PC-9 (cell line): Measurements from ENCODE around the gene RET. TPM values are rescaled to one million over a fixed set of nuclear protein-coding genes. Genes with fewer than 3 reads are reported as not detected.
"Not testable (repeated sequence)": the region's sequence is repeated elsewhere in the genome, so short reads cannot be mapped to it uniquely, and the experiment has no call there.

Experiments used
- BruUV-seq: library from RNA; stranded (reverse); fragments of 400-500 nt; replicated peaks from 2 replicates; lab custom pipeline; 2021; lab: Mats Ljungman, UMichigan
- CTCF ChIA-PET: fragments of 300-600 bp; sonication (Branson Sonifier 250); formaldehyde crosslinking; loops from one replicate; lab custom pipeline; 2022; ENCODE audit warnings: antibody characterized with exemption; lab: Charles Lee
- POLR2A ChIA-PET: fragments of 300-600 bp; sonication (Branson Sonifier 250); formaldehyde crosslinking; loops from one replicate; lab custom pipeline; 2022; ENCODE audit warnings: antibody characterized with exemption; ENCODE audit not compliant: unreplicated experiment; lab: Charles Lee
- DNase-seq, 2 experiments: peaks; one replicate each; pipeline versions ENCODE4 v3.0.0 to v3.0.0-alpha.2; 2015 to 2022; ENCODE audit warnings: mixed read lengths in 1 of 2
- H2AFZ ChIP-seq: fragments of 200-600 bp; sonication (generic); 2 replicates; pipeline ENCODE4 v1.8.1; 2017; ENCODE audit warnings: antibody characterized with exemption
- H3F3A ChIP-seq: fragments of 200-600 bp; sonication (generic); 2 replicates; pipeline ENCODE4 v1.8.1; 2017; ENCODE audit warnings: antibody characterized with exemption, mild to moderate bottlenecking, low read depth; ENCODE audit not compliant: insufficient read depth
- H3K27ac ChIP-seq: fragments of 200-600 bp; sonication (generic); 2 replicates; pipeline ENCODE4 v1.6.1; 2016; ENCODE audit warnings: mixed run types
- H3K27me3 ChIP-seq: fragments of 200-600 bp; sonication (generic); 2 replicates; pipeline ENCODE4 v1.6.1; 2016; ENCODE audit warnings: low read depth, mixed run types; ENCODE audit not compliant: insufficient read depth
- H3K36me3 ChIP-seq: fragments of 200-600 bp; sonication (generic); 2 replicates; pipeline ENCODE4 v1.6.1; 2016; ENCODE audit warnings: low read depth, mixed run types
- H3K4me1 ChIP-seq: fragments of 200-600 bp; sonication (generic); replicated peaks from 2 replicates; pipeline ENCODE4 v1.6.1; 2016; ENCODE audit warnings: mixed run types; ENCODE audit not compliant: insufficient read depth
- H3K4me2 ChIP-seq: fragments of 200-600 bp; sonication (generic); 2 replicates; pipeline ENCODE4 v1.6.1; 2017; ENCODE audit warnings: mixed run types
- H3K4me3 ChIP-seq: fragments of 200-600 bp; sonication (generic); 2 replicates; pipeline ENCODE4 v1.6.1; 2016; ENCODE audit warnings: mixed run types
- H3K79me2 ChIP-seq: fragments of 200-600 bp; sonication (generic); 2 replicates; pipeline ENCODE4 v1.6.1; 2017; ENCODE audit warnings: low read depth, mixed run types
- H3K9me2 ChIP-seq: fragments of 200-600 bp; sonication (generic); 2 replicates; pipeline ENCODE4 v1.8.1; 2017; ENCODE audit warnings: mild to moderate bottlenecking; ENCODE audit not compliant: insufficient read depth
- H3K9me3 ChIP-seq: fragments of 200-600 bp; sonication (generic); 2 replicates; pipeline ENCODE4 v1.8.1; 2016; ENCODE audit warnings: low read depth; ENCODE audit not compliant: insufficient read depth
- H4K20me1 ChIP-seq: fragments of 200-600 bp; sonication (generic); 2 replicates; pipeline ENCODE4 v1.8.1; 2017; ENCODE audit not compliant: insufficient read depth
- EZH2 ChIP-seq: fragments of 200-600 bp; sonication (generic); IDR thresholded peaks from 2 replicates; pipeline ENCODE4 v1.8.0; 2017; ENCODE audit warnings: antibody characterized with exemption, low read depth
- intact Hi-C: fragments of 100-400 bp; cut with micrococcal nuclease; formaldehyde crosslinking; loops from one replicate; pipeline ENCODE4 v1.10.0; 2022; ENCODE audit not compliant: unreplicated experiment
- total RNA-seq: library from RNA; stranded (reverse); gene quantifications from 2 replicates; pipeline ENCODE4 v1.2.3, GENCODE V29; 2021
- TF ChIP-seq, protein P1 (sequence below): fragments of 200-600 bp; sonication (generic); conservative IDR thresholded peaks from 2 replicates; pipeline ENCODE4 v1.6.1; 2017; ENCODE audit warnings: mixed run types, antibody characterized with exemption, mild to moderate bottlenecking, moderate library complexity

Gene RET
- total RNA-seq, 1 experiment from 2014 or later = not detected

- Histone ChIP-seq H3F3A (peaks cover 12% of the 10 kb centered on the region), H4K20me1 (no peaks in the 10 kb centered on the region), H3K9me2 (no peaks in the 10 kb centered on the region), H3K27me3 (no peaks in the 10 kb centered on the region), H3K79me2 (peaks cover 54% of the 10 kb centered on the region), H2AFZ (no peak overlapping the region), H3K36me3 (no peaks in the 10 kb centered on the region), H3K4me3 (no peak overlapping the region), H3K9me3 (no peaks in the 10 kb centered on the region), H3K4me2 (no peak overlapping the region), H3K27ac (no peak overlapping the region), H3K4me1 (peaks cover 28% of the 10 kb centered on the region)
- DNase-seq = no peak
- TF ChIP-seq, protein P1, sequence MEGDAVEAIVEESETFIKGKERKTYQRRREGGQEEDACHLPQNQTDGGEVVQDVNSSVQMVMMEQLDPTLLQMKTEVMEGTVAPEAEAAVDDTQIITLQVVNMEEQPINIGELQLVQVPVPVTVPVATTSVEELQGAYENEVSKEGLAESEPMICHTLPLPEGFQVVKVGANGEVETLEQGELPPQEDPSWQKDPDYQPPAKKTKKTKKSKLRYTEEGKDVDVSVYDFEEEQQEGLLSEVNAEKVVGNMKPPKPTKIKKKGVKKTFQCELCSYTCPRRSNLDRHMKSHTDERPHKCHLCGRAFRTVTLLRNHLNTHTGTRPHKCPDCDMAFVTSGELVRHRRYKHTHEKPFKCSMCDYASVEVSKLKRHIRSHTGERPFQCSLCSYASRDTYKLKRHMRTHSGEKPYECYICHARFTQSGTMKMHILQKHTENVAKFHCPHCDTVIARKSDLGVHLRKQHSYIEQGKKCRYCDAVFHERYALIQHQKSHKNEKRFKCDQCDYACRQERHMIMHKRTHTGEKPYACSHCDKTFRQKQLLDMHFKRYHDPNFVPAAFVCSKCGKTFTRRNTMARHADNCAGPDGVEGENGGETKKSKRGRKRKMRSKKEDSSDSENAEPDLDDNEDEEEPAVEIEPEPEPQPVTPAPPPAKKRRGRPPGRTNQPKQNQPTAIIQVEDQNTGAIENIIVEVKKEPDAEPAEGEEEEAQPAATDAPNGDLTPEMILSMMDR = no peak
- TF ChIP-seq EZH2 = no peak
- POLR2A ChIA-PET = no interaction called here
- no TSS peak for BruUV-seq
- CTCF ChIA-PET = no interaction called here
- intact Hi-C loops = no loop called here
Observed at GRCh38 chr10:43141421-43141820, 64.6 kb downstream of the RET start.

GRCh38 chr10:43145311-43145710 lies 68.4 kb downstream of the RET start:
- Histone ChIP-seq H4K20me1 (no peaks in the 10 kb centered on the region), H3K36me3 (no peaks in the 10 kb centered on the region), H3K4me1 (peaks cover 7% of the 10 kb centered on the region), H2AFZ (no peak overlapping the region), H3K9me3 (no peaks in the 10 kb centered on the region; the same call in 1 of the 2 replicates), H3K79me2 (peaks cover 49% of the 10 kb centered on the region), H3K4me3 (no peak overlapping the region), H3K4me2 (no peak overlapping the region), H3K9me2 (no peaks in the 10 kb centered on the region), H3K27me3 (no peaks in the 10 kb centered on the region), H3K27ac (no peak overlapping the region), H3F3A (peaks cover 5% of the 10 kb centered on the region; the same call in 1 of the 2 replicates)
- no TSS peak for BruUV-seq
- intact Hi-C loops = no loop called here
- DNase-seq = no peak
- ChIA-PET CTCF (no interaction called here), POLR2A (interaction anchor here (0.6 kb wide), 1 partner anchor 9 kb away, joined by 3 read pairs; no protein-coding TSS in a partner anchor)
- no peak for TF ChIP-seq EZH2
- TF ChIP-seq, protein P1 = no peak

DNA sequence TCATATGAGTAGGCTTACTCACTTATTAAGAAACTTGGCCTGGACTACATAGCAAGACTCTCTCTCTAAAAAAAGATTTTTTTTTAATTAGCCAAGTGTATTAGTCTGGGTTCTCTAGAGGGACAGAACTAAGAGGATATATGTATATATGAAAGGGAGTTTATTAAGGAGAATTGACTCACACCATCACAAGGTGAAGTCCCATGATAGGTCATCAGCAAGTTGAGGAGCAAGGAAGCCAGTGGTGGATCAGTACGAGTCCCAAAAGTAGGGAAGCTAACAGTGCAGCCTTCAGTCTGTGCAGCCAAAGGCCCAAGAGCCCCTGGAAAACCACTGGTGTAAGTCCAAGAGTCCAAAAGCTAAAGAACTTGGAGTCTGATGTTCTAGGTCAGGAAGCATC lies 69.1 kb downstream of the RET start:
- H3K4me1 ChIP-seq, H2AFZ ChIP-seq, CTCF ChIA-PET, H3K4me3 ChIP-seq, H3K9me3 ChIP-seq, intact Hi-C loops, H3K9me2 ChIP-seq, H3K27ac ChIP-seq, BruUV-seq, H3F3A ChIP-seq, DNase-seq, H3K4me2 ChIP-seq, H3K36me3 ChIP-seq, H3K27me3 ChIP-seq, H4K20me1 ChIP-seq: not testable (repeated sequence)
- POLR2A ChIA-PET = interaction anchor here (0.6 kb wide), 1 partner anchor 8 kb away, joined by 3 read pairs; no protein-coding TSS in a partner anchor
- H3K79me2 ChIP-seq = peaks cover 48% of the 10 kb centered on the region

GRCh38 chr10:43151371-43151770 lies 74.5 kb downstream of the RET start:
- DNase-seq = no peak
- BruUV-seq = no TSS peak
- Histone ChIP-seq H3K9me3 (no peaks in the 10 kb centered on the region; the same call in 1 of the 2 replicates), H3K27me3 (no peaks in the 10 kb centered on the region), H3F3A (no peaks in the 10 kb centered on the region), H3K79me2 (peaks cover 20% of the 10 kb centered on the region), H2AFZ (no peak overlapping the region), H3K9me2 (no peaks in the 10 kb centered on the region), H3K4me2 (no peak overlapping the region), H4K20me1 (no peaks in the 10 kb centered on the region), H3K4me3 (no peak overlapping the region), H3K36me3 (no peaks in the 10 kb centered on the region), H3K27ac (no peak overlapping the region), H3K4me1 (no peaks in the 10 kb centered on the region)
- intact Hi-C loops = no loop called here
- CTCF ChIA-PET = no interaction called here
- POLR2A ChIA-PET = interaction anchor here (0.6 kb wide), 1 partner anchor 12 kb away, joined by 3 read pairs; no protein-coding TSS in a partner anchor
- TF ChIP-seq, protein P1 = no peak
- no peak for TF ChIP-seq EZH2
